ENCODE results near the gene PHYH.
"Not testable (repeated sequence)": the region's sequence is repeated elsewhere in the genome, so short reads cannot be mapped to it uniquely, and the experiment has no call there.

Gene PHYH

DNA sequence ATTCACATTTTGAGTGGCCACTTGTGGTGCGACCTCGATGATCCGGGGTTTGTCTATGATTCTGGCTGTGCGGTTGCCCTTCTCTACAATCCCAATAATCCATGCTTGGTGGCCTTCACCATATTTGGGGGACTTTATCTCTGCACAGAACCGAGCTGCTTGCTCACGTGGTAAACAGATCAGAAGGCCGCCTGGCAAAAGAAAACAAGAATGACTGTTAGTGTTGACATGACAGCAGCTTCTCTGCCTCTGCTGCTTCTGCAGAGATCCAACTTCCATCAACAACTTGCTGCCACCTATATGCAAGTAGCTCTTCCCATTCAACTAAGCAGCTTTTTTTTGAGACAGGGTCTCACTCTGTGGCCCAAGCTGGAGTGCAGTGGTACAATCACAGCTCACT is 19.3 kb upstream of the PHYH start:
- DNase-seq, result no peak

DNA sequence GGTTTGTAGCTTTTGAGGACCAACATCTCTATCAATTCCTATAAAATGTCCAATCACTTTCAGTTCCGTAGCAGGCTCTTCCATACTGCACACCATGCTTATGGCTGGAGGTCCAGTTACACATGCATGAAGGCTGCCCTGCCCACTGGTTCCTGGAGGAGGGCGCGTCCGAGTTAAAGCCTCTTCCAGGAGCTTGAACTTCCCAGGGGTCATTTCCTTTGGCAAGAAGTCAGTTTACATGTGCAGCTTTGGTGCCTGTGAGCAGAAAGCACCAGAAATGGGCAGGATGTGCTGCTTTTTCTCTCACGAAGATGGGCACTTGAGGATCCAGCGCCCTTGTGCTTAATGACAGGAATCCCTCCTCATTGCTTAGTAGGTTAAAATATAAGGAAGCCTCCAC is 17.6 kb upstream of the PHYH start:
- no peak for DNase-seq

DNA sequence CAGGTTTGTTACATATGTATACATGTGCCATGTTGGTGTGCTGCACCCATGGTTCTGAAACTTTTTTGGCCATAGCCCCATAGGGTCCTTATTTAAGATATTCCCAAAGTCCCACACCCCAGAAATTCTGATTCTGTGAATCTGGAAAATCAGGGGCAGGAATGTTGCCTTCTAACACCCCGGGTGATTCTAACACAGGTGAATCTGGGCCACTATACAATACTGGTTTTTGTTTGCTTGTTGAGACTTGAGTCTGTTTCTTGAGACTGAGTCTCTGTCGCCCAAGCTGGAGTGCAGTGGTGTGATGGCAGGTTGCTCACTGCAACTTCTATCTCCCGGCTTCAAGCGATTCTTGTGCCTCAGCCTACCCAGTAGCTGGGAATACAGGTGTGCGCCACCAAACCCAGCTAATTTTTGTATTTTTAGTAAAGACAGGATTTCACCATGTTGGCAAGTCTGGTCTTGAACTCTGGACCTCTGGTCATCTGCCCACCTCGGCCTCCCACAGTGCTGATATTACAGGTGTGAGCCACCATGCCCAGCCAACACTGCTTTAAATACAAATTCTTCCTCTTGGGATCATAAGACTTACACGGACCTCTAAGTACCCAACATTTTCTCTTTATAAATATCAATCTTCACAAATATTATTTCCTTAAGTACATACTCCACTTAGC is 16.9 kb upstream of the PHYH start:
- no peak for DNase-seq

DNA sequence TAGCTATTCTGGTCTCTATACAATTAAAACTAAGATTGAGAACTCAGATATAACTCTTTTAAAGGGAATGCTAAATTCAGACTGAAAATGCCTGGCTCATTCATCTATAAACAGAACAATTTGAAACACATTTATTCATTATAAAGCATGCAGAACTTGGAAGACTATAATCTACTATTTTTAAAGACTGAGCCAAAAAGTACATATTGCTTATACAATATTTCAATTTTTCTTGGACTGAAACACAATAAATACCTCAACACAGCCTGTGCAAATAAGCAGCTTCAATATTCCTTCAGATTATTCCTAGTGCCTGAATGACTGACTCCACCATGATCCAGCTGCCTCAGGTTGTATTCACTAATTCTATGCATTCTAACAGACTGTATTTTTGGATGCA is 15.5 kb upstream of the PHYH start:
- no peak for DNase-seq

DNA sequence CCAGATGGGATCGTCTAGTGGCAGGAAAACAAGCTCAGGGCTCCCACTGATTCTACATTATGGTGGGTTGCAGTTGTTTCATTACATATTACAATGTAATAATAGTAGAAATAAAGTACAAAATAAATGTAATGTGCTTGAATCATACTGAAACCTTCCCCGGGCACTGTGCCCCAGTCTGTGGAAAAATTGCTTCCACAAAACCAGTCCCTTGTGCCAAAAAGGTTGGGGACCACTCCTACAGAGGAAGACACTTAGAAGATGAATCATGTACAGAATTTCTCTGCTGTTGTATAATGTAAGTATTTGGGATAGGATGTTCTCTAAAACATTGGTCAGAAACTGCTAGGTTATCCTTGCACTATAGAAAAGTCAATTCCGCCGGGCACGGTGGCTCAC is 11.3 kb upstream of the PHYH start:
- no peak for DNase-seq

DNA sequence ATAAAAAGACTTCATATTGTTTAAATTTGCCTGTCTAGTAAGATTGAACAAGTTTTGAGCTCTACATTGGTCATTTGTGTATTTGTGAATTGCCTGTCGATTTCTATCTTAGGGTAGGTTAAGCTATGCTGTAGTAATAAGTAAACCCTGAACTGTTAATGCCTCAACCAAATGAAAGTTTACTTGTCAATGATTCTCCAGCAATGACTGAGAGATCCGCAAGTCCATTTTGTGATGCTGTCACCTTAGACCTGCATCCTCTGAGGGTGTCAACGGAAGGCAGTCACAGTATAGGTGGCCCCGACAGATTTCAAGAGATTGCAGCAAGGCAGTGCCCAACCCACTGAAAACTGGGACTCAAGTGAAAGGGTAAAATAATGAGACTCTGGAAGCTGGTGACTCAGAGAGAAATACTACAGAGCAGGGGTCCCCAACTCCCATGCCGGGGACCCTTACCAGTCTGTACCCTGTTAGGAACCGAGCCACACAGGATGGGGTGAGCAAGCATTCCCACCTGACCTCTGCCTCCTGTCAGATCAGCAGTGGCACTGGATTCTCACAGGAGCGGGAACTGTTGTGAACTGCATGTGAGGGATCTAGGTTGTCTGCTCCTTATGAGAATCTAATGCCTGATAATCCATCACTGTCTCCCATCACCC is 10.8 kb upstream of the PHYH start:
- no peak for DNase-seq

DNA sequence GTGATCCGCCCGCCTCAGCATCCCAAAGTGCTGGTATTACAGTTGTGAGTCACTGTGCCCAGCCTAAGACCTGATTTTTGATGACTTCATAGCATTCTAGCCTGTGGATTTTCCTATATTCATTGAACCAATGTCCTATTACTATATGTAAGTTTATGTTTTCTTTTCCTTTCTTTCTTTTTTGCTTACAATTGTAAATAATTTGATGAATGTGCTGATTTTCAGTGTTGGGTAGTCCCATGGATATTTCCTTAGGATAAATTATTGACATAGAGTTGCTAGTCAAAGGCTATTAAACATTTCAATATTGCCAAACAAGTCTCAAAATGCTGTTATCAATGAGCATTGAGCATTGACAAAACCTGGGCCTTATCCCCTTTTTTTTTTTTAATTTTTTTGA is 9.9 kb upstream of the PHYH start:
- DNase-seq, result no peak

DNA sequence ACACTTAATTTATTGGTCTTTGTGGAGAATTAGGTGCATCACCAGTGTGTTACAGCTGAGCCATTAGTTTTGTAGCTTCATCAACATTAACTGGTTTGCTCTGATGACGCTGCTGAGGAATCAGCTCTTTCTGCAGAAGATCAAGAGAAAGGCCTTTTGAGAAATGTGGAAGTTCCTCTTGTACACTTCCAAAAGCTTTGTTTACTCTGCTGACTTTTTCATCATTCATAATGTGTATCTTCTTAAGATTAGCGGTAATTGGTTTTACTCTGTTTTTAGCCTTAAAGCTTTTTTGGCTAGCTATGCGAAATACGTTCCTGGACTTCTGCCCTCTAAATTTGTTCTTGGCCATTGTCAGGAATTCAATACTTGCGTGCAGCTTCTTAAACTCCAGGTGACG is 8.2 kb upstream of the PHYH start:
- DNase-seq, result no peak

DNA sequence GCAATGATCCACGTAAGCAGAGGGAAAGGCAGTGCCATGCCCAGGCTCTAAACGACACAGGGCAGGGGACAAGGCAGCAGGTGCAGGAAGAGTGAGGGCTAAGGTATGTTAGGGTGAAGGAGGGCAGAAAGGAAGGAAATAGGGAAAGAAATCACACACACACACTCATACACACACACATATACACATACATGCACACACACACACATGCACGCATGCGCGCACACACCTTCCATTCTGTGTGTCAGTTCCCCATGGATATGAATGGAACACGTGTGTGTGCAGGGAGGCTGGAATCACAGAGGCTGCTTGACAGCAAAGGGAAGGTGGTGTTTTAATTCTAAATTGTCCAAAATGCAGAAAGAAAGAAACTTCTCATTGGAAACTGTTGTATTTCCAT is 6.2 kb upstream of the PHYH start:
- no peak for DNase-seq

DNA sequence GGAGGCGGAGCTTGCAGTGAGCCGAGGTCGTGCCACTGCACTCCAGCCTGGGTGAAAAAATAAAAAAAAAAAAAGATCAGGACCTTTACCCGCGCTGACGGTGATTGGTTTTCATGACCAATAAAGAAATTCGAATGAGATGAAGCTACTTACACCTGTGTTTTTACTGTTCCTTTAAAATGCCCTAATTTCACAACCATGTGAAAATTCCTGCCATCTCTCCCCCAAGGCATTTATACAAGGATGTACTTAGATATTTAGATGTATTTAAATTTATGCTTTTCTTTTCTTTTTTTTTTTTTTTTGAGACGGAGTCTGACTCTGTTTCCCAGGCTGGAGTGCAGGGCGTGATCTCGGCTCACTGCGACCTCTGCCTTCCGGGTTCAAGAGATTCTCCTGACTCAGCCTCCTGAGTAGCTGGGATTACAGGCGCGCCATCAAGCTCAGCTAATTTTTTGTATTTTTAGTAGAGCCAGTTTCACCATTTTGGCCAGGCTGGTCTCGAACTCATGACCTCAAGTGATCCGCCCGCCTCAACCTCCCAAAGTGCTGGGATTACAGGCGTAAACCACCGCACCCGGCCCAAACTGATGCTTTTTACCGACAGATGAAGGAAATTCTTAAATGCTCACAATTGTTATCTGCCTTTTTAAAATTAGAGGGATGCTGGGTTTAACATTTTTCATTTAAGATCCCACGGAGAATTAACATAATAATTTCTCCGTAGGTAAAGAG is 3.1 kb upstream of the PHYH start:
- peak; percentile 56 for DNase-seq

DNA sequence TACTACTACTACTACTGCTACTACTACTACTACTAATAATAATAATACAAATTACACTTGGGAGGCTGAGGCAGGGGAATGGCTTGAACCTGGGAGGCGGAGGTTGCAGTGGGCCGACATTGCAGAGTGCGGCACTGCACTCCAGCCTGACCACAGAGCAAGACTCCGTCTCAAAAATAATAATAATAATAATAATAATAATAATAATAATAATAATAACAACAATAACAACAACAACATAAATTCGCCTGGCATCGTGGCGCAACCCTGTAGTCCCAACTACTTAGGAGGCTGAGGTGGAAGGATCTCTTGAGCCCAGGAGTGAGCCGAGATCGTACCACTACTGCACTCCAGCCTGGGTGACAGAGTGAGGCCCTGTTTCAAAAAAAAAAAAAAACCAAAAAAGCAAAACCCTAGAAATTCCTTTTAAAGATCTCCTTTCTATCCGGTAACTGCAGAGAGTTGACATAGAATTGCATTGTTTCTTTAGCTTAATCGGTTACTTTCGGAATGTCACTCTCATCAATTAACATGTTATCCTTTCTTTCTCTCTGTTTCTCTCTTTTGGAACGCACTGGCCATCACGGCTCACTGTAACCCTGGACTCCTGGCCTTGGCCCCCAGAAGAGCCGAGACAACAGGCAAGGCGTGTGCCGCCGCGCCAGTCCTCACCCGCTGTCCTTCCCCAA is 972 bp downstream of the PHYH start:
- DNase-seq, result no peak

DNA sequence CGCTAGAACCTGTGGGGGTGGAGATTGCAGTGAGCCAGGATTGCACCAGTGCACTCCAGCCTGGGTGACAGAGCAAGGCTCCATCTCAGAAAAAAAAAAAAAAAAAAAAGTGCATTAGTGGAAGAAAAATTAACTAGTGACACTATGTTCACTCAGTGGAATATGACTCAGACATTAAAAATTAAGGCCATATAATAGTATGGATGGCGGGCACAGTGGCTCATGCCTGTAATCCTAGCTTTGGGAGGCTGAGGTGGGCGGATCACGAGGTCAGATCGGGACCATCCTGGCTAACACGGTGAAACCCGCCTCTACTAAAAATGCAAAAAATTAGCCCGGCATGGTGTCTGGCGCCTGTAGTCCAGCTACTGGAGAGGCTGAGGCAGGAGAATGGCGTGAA is 3.4 kb downstream of the PHYH start:
- DNase-seq, result no peak

DNA sequence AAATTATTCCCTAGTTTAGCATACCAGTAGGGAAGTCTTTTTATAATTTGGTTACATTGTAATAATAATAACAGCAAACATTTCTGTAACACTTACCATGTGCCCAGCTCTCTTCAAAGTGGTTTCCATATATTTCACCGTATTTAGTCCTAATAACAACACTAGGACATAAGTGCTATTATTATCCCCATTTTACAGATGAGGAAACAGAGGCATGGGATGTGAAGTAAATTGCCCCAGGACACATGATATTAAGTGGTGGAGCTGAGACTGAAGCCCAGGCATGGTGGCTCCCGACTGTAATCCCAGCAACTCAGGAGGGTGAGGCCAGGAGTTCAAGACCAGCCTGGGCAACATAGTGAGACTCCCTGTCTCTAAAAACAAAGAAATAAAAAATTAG is 5.1 kb downstream of the PHYH start:
- DNase-seq, result no peak

DNA sequence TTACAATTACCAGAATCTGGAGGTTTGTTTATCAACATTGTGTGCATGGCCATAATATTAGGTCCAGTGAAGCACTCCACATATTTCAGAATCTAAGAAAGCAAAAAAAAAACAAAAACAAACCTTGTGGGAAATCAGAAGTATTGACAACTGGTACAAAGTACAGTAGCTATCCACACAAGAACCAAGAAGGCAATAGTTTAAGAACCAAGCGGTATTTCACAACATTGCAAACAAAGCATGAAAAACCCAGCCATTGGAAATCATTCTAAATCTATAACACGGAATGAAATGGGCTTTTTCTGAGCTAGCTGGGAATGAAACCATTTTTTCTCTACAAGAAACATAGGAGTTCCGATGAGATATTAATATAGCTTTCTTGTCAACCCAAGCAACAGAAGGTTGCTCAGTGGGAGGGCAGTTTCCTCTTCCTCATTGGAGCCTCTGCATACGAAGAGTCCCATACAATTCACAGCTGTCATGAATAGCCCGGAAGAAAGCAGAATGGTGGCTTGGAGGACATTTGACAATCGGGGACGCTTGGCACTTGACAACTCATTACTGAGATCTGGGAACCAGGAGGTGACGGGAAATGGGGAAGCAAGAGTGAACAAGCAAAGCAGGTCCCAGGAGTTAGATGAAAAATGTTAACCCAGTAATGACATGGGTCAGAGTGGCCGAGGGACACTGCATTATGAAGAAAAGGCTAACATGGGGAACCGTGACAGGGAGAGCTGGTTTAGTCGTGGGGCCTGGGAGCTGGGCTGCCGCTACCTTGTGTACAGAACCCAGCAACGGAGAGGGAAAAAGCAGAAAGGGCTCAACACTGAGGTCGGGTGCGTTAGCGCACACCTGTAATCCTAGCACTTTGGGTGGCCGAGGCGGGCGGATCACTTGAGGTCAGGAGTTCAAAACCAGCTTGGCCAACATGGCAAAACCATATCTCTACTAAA is 7.8 kb downstream of the PHYH start:
- DNase-seq, result no peak

DNA sequence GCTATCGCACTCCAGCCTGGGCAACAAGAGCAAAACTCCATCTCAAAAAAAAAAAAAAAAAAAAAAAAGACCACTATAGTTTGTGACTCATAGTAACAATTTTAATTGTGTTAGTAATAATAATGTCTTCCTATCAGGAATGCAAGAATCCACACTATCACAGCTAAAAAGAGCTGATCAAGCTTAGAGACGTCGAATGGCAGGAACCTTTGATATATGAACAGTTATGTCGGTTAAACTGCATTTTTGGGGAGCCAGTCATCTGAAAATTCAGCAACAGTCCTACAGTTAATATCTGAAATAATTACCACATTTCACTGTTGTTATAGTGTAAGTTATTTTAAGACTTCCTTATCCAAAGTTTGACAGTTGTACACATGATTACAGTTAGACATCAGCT is 8.8 kb downstream of the PHYH start:
- DNase-seq, result no peak

DNA sequence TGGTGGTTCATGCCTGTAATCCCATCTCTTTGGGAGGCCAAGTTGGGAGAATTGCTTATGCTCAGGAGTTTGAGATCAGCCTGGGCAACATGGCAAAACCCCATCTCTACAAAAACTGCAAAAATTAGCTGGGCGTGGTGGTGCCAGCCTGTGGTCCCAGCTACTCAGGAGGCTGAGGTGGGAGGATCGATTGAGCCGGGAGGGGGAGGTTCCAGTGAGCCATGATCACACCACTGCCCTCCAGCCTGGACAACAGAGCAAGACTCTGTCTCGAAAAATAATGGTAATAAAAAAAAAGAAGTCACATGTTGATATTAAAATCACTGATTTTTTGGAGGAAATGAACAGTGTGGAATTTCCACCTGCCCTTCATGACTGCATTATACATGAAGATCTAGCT is 15.8 kb downstream of the PHYH start:
- no peak for DNase-seq

DNA sequence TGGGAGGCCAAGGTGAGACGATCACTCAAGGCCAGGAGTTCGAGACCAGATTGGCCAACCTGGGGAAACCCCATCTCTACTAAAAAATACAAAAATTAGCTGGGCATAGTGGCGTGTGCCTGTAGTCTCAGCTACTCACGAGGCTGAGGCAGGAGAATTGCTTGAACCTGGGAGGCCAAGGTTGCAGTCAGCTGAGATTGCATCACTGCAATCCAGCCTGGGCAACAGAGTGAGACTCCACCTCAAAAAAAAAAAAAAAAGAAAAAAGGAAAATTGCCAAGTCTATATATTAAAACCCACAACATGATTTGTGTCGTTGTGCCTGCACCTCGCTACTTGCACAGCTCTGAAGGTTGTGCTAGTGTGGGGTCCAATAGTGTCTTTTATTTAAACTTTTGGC is 17.5 kb downstream of the PHYH start:
- not testable (repeated sequence) for DNase-seq

DNA sequence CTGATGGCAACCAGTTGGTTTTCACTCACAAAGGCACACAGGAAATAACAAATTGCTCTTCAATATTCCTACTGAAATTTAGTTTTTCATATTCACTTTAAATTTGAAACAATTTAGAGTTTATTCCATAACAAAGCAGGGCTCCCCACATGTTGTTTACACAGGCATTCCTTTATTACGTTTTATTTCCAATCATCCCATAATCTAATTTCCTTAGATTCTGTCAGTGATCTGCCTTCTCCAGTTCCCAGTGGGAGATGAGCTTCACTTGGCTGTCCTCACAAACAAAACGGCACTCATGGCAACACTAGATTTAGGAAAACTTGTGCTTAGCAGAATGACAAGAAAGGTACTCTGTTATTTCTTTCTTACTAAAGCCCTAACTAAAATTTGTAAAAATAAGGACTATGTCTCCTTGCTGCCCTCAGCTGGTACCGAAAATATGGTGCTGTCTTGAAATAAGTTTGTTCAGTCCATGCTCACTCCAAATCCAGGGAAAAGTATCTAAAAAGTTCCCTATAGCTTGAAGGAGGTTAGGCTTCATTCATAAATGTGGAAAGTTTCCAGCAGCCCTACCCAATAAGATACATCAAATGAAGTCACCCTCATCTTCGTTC is 23.0 kb downstream of the PHYH start:
- no peak for DNase-seq

DNA sequence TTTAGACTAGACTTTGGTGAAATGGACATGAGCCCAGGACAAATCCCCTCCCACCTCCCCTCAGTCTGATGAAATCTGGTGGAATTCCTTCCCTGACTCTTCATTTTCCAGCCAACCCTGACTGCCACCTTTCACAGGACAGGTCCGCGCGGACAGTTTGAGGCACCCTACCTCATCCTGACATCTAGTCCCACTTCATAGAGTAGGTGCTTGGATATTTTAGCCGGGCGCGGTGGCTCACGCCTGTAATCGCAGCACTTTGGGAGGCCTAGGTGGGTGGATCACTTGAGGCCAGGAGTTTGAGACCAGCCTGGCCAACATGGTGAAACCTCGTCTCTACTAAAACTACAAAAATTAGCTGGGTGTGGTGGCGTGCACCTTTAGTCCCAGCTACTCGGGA is 23.7 kb downstream of the PHYH start:
- DNase-seq, result not testable (repeated sequence)

DNA sequence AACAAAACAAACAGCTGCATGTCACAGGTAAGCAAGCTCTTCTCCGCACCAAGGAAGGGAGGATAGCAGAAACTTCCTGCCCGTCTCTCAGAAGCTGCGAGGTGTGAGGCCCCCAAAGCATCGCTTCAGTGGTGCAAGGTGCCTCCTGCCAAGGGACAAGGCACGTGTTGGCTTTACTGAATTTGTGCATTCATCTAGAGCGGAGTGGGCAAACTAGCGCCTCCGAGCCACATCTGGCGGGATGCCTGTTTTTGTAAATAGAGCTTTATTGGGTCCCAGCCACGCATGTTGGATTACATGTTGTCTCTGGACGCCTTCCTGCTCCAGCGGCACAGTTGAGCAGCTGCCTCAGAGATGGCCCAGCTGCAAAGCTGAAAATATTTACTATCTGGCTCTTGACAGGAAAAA is 27.7 kb downstream of the PHYH start:
- no peak for DNase-seq

DNA sequence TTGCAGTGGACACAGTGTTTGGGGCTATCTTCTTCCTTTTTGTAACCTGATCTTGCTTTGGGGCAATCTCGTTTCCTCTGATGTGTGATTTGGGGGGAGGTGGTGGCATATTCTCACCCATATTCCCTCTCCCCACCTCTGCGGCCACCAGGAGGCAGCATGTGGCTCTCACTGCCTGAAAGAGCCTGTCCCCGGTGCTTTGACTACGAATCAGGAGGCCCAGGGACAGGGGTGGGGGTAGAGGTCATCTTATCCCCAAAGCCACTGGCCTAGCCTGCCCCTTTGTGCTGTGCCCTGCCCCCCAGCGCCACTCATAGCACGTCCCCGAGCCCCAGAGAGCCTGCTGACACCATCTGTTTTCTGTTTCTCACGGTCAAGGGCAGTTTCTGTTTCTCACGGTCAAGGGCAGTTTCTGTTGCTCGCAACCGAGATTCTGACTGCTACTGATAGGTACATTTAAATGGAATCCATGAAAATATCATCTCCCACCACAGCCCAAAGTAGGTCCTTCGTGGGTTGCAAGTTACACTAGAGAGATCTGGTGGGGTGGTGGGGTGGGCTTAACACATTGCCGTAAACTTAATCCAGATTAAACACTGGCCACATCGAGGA is 28.2 kb downstream of the PHYH start:
- peak; percentile 77 for DNase-seq

Measured in NCI-H146 (cell line).